D721Med (cell line): ENCODE measurements around the gene ATP6V0B.

Experiments
- DNase-seq: peaks from one replicate; pipeline ENCODE4 v3.0.0; 2011; ENCODE audit warnings: low spot score; ENCODE audit not compliant: insufficient read length
- FAIRE-seq: peaks from 2 replicates; lab custom pipeline; 2011; peaks lifted over from hg19 to GRCh38; lab: Jason Lieb, UNC
- CTCF ChIP-seq: IDR thresholded peaks from 2 replicates; pipeline ENCODE4 v1.5.1; 2012; ENCODE audit warnings: mild to moderate bottlenecking, control low read depth; ENCODE audit not compliant: insufficient read depth; ENCODE audit errors: missing control alignments

ATP6V0B gene

GRCh38 chr1:43981135-43981491 lies 6.4 kb downstream of the ATP6V0B start:
- no peak for TF ChIP-seq CTCF
- FAIRE-seq (no peak), DNase-seq (no peak)

GRCh38 chr1:43981636-43982035 lies 6.9 kb downstream of the ATP6V0B start:
- DNase-seq (no peak), FAIRE-seq (no peak)
- no peak for TF ChIP-seq CTCF

DNA sequence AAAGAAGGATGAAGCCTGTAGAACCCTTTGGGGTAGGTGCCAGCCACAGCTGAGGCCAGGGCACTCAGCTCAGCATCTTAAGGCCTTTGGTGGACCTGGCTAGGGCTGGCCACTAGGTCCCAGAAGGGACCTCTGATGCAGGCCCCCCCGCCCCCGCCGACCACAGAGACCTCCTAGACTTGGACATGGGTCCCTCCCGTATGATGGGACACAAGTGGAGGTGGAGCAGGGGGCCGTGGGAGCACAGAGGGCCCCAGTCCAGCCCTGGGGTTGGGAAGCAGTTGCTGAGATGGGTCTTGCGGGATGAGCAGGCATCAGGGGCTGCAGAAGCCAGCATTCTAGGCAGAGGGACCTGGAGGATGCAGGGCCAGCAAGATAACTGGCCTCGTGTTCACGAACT lies 7.5 kb downstream of the ATP6V0B start:
- no peak for TF ChIP-seq CTCF
- FAIRE-seq (no peak), DNase-seq (no peak)

- no peak for FAIRE-seq
Observed at GRCh38 chr1:43982808-43983207, 8.0 kb downstream of the ATP6V0B start.

DNA sequence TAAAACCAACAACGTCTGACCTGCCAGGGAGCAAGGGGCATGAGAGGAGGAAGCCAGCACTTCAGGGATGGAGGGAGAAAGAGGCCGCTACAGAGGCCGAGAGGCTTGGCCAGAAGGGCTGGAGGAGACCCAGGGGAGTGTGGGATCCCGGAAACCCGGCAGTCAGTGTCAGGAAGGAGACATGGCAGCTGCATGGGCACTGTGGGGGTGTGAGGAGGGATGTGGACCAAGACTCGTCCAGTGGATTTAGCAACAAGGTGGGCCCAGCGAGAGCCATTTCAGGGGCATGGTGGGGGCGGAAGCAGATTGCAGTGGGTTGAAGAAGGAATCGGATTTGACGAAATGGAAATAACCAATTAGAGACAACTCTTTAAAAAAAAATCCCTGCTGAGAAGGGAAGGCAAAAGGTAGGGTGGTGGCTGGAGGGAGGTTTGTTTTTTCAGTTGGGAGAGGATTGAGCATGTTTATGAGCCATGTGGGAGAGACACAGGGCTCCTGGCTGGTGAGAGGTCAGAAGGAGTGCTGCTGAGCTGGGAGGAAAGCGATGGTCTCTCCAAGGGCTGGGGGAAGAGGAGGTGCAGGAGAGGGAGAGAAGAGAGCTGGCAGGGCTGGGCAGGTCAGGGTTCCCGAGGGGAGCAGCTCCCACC lies 8.6 kb downstream of the ATP6V0B start:
- TF ChIP-seq CTCF, result no peak
- DNase-seq, result no peak
- no peak for FAIRE-seq

More at GRCh38 chr1:43982808-43983207, 8.0 kb downstream of the ATP6V0B start:
- no peak for TF ChIP-seq CTCF
- no peak for DNase-seq

DNA sequence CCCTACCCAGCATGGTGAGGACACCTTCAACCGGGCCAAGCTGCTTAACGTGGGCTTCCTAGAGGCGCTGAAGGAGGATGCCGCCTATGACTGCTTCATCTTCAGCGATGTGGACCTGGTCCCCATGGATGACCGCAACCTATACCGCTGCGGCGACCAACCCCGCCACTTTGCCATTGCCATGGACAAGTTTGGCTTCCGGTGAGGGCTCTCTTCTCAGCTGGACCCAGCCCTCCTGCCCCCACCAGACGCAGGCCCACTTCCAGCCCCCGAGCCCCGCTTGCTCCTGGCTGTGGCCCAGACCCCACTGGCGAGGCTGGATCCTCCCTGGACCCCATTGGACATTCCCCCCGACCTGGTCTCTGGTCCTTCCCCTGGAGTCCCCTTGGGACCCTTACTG lies 10.1 kb downstream of the ATP6V0B start:
- FAIRE-seq (no peak), DNase-seq (no peak)
- TF ChIP-seq CTCF, result no peak

DNA sequence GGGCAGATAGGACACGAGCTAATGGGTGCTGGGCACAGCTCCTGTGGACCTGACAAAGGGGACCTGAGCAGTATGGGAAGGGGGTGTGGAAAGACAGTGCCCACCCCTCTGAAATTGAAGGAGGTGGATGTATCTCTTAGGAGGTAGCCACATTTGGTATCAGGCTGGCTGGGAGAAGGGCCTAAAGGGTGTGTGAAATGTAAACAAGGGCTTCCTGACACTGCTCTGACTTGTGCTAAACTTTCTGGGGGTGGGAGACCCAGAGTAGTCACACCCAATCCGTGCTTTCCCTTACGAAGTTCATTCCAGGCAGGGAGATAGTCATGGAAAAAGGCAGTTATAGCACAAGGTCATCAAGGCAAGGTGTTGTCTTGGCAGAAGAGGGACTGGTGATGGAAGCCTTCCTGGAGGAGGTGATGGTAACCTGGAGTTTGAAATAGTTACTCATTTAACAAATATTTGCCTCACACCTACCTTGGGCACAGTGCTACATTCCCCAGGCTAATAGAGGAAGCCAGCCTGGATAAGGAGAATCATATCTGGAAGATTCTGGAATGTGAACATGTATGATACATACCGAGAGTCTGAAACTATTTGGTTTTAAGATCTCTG lies 11.3 kb downstream of the ATP6V0B start:
- TF ChIP-seq CTCF, result no peak
- no peak for FAIRE-seq
- DNase-seq, result no peak
